GM10266 (cell line): ENCODE results near the gene PDK4.
A peak's percentile ranks its signal among the peaks of the same experiment; 100 is the strongest.

Source experiments
- DNase-seq: peaks from one replicate; pipeline ENCODE4 v3.0.0; 2012; ENCODE audit errors: extremely low spot score
- TF ChIP-seq, protein P1 (sequence below): IDR thresholded peaks from 2 replicates; pipeline ENCODE4 v1.5.1; 2012; ENCODE audit warnings: mild to moderate bottlenecking, low read depth; ENCODE audit not compliant: control insufficient read depth, insufficient read depth; ENCODE audit errors: missing control alignments

Gene PDK4

DNA sequence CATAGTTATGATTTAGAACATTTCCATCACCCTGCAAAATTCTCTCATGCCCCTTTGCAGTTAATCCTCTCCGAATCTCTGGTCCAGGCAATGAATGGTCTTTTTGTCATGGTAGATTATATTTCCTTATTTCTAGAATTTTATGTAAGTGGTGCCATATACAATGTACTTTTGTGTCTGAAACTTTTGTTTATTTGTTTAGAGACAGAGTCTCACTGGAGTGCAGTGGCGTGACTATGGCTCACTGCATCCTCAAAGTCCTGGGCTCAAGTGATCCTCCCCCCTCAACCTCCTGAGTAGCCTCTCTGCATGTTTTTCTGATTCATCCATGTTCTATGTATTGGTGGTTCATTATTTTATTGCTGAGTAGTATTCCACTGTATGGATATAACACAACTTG, 23.2 kb upstream of the PDK4 start:
- TF ChIP-seq, protein P1, sequence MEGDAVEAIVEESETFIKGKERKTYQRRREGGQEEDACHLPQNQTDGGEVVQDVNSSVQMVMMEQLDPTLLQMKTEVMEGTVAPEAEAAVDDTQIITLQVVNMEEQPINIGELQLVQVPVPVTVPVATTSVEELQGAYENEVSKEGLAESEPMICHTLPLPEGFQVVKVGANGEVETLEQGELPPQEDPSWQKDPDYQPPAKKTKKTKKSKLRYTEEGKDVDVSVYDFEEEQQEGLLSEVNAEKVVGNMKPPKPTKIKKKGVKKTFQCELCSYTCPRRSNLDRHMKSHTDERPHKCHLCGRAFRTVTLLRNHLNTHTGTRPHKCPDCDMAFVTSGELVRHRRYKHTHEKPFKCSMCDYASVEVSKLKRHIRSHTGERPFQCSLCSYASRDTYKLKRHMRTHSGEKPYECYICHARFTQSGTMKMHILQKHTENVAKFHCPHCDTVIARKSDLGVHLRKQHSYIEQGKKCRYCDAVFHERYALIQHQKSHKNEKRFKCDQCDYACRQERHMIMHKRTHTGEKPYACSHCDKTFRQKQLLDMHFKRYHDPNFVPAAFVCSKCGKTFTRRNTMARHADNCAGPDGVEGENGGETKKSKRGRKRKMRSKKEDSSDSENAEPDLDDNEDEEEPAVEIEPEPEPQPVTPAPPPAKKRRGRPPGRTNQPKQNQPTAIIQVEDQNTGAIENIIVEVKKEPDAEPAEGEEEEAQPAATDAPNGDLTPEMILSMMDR = no peak
- no peak for DNase-seq

DNA sequence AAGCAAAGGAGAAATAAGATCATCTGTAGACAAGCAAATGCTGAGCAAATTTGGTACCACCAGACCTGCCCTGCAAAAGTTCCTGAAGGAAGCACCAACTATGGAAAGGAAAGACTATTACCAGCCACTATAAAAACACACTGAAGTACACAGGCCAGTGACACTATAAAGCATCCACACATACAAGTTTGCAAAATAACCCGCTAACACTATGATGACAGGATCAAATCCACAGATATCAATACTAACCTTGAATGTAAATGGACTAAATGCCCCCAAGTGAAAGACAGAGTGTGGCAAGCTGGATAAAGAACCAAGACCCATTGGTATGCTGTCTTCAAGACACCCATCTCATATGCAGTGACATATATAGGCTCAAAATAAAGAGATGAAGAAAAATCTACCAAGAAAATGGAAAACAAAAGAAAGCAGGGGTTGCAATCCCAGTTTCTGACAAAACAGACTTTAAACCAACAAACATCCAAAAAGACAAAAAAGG, 18.2 kb upstream of the PDK4 start:
- TF ChIP-seq, protein P1 = no peak
- DNase-seq = no peak

DNA sequence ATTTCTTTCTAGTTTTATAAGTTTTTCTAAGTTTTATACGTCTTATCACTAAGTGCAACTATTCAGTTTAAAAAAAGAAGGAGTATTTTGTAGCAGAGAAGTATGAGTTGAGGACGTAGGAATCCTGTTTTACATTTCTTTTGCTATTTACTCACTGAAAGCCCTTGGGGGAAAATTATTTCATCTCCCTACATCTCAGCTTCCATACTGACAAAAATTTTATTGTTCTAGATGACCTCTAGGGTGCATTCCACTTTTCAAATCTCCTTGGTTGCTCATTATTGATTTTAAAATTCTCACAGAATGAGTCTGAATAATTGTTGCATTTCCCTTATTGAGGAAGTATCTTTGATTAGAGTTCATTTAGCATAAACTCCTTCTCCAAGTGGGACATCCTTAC, 14.9 kb upstream of the PDK4 start:
- TF ChIP-seq, protein P1 = no peak
- no peak for DNase-seq

DNA sequence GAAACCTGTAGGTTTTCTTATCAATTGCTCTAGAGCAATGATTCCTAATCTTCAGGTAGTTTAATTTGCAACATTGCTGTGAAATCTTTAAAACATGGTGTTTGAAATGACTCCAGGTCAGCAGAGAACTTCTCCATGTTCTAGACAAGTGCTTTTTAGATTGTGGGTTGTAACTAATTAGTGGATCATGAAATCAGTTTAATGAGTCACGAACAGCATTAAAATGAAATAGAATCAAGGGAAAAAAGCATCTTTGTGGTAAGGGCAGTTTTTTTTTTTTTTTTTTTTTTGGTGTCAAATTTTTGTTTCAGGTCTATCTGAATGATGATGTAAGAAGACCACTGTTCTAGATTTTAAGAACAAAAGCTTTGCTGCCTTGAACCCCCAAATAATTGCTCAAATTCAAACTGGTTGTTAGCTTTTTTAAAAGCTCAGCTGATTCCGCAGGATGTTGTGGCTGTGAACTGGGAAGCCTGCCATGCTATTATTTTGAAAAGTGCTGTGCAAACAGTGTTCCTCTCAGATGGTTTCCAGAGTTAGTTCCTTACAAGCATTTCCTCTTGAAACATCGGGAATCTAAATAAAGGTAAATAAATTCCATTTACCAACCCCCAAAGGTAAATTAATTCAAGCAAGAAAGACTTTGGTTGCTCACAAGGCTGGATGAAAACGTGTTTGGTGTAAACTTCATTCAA, 13.1 kb upstream of the PDK4 start:
- no peak for DNase-seq
- TF ChIP-seq, protein P1 = no peak

DNA sequence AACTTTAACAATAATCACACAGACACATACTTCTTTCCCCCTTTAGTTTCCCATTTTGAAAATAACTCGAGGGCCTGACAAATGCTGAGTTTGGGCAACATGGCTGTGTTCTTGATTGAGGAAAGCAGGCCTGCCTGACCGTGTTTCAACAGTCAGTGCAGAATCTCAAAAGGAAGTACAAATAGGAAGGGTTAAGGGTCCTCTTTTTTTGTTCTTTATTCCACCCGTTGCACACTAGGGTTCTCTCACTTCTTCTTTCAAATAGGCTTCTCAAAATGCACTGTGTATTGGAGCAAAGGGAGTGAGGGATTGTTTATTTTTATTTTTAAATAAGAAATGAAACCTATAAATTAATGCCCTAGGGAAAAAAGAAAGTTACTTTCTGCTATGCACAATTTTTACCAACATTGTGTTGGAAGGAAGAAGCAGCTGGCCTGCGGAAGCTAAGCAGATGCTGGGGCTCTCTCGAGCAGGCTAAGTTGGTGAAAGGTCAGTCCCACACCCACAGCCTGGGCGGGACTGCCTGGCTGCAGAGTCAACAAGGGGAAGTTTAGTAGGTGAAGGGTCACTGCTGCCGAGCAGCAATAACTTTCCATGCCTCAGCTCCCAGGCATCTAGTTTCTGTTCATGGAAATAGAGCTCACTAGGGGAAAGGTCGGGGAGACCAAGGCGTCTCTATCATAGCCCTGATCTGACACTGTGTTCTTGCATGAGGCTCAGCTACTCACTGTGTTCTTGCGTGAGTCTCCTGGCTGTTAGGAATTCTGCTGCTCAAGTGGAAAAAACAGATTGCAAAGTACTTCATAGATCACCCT, 12.2 kb upstream of the PDK4 start:
- TF ChIP-seq, protein P1 = no peak
- DNase-seq = peak; percentile 73

DNA sequence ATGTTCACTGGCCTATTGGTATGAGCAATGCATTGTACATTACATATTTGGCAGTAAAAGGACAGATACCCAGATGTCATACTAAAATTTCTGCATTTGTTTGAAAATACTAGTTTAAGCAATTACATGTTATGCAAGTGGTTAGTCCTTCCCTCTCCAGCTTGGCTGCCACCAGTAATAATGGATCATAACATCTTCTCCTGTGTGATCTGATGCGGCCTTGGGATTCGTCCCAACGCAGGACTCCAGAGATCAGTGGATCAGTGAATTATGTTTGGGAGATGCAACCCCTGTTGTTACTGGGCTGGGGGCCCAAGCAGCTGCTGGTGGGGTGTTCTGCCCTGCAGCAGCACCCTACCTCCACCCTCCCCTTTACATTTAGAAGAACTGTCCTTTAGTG, 11.2 kb upstream of the PDK4 start:
- no peak for DNase-seq

More for the DNA sequence above, 11.2 kb upstream of the PDK4 start:
- TF ChIP-seq, protein P1 = no peak
